Loucy (cell line): ENCODE results near the gene KIF18B.

Source experiments
- H2AFZ ChIP-seq: fragments of 200-600 bp; sonication (generic); 2 replicates; pipeline ENCODE4 v1.6.0; 2016; ENCODE audit warnings: antibody characterized with exemption, mild to moderate bottlenecking, low read length, moderate library complexity
- H3F3A ChIP-seq: fragments of 200-600 bp; 2 replicates; pipeline ENCODE4 v1.6.0; 2016; ENCODE audit warnings: antibody characterized with exemption, low read depth, mild to moderate bottlenecking
- H3K27me3 ChIP-seq: fragments of 200-600 bp; sonication (generic); 2 replicates; pipeline ENCODE4 v1.6.1; 2014; ENCODE audit warnings: low read length, mild to moderate bottlenecking; ENCODE audit not compliant: insufficient read depth, poor library complexity, severe bottlenecking
- H3K36me3 ChIP-seq: fragments of 200-600 bp; sonication (generic); 2 replicates; pipeline ENCODE4 v1.6.1; 2016; ENCODE audit warnings: low read length; ENCODE audit not compliant: insufficient read depth
- H3K4me1 ChIP-seq: fragments of 200-600 bp; sonication (generic); 2 replicates; pipeline ENCODE4 v1.5.1; 2014; ENCODE audit warnings: low read length, mild to moderate bottlenecking; ENCODE audit not compliant: insufficient read depth, poor library complexity, severe bottlenecking
- H3K4me2 ChIP-seq: fragments of 200-600 bp; sonication (generic); 2 replicates; pipeline ENCODE4 v1.6.0; 2014; ENCODE audit warnings: antibody characterized with exemption, low read length, low read depth, mild to moderate bottlenecking; ENCODE audit not compliant: poor library complexity, severe bottlenecking
- H3K4me3 ChIP-seq: fragments of 200-600 bp; sonication (generic); 2 replicates; pipeline ENCODE4 v1.5.1; 2014; ENCODE audit warnings: low read length, mild to moderate bottlenecking, mixed read lengths; ENCODE audit not compliant: poor library complexity, severe bottlenecking
- H3K79me2 ChIP-seq: fragments of 200-600 bp; sonication (generic); 2 replicates; pipeline ENCODE4 v1.6.1; 2014; ENCODE audit warnings: low read length; ENCODE audit not compliant: insufficient read depth
- H3K9ac ChIP-seq: fragments of 200-600 bp; sonication (generic); 2 replicates; pipeline ENCODE4 v1.6.0; 2014; ENCODE audit warnings: mild to moderate bottlenecking, low read depth, low read length, moderate library complexity; ENCODE audit not compliant: poor library complexity, severe bottlenecking
- H3K9me2 ChIP-seq: fragments of 200-600 bp; sonication (generic); replicated peaks from 2 replicates; pipeline ENCODE4 v1.6.1; 2016; ENCODE audit warnings: low read depth, low read length, mixed read lengths
- H3K9me3 ChIP-seq: fragments of 200-600 bp; sonication (generic); 2 replicates; pipeline ENCODE4 v1.6.1; 2014; ENCODE audit warnings: mild to moderate bottlenecking, antibody characterized with exemption, low read length, low read depth; ENCODE audit not compliant: insufficient read depth
- H4K20me1 ChIP-seq: fragments of 200-600 bp; sonication (generic); 2 replicates; pipeline ENCODE4 v1.6.0; 2014; ENCODE audit warnings: antibody characterized with exemption, low read length, mild to moderate bottlenecking; ENCODE audit not compliant: insufficient read depth, poor library complexity, severe bottlenecking
- EZH2phosphoT487 ChIP-seq: fragments of 200-600 bp; IDR thresholded peaks from 2 replicates; pipeline ENCODE4 v1.6.1; 2018; ENCODE audit warnings: antibody characterized with exemption, mild to moderate bottlenecking, moderate library complexity, borderline replicate concordance
- TF ChIP-seq, protein P1 (sequence below): fragments of 200-600 bp; sonication (generic); conservative IDR thresholded peaks from 2 replicates; pipeline ENCODE4 v1.5.1; 2014; ENCODE audit warnings: mild to moderate bottlenecking, antibody characterized with exemption, low read length

KIF18B gene

DNA sequence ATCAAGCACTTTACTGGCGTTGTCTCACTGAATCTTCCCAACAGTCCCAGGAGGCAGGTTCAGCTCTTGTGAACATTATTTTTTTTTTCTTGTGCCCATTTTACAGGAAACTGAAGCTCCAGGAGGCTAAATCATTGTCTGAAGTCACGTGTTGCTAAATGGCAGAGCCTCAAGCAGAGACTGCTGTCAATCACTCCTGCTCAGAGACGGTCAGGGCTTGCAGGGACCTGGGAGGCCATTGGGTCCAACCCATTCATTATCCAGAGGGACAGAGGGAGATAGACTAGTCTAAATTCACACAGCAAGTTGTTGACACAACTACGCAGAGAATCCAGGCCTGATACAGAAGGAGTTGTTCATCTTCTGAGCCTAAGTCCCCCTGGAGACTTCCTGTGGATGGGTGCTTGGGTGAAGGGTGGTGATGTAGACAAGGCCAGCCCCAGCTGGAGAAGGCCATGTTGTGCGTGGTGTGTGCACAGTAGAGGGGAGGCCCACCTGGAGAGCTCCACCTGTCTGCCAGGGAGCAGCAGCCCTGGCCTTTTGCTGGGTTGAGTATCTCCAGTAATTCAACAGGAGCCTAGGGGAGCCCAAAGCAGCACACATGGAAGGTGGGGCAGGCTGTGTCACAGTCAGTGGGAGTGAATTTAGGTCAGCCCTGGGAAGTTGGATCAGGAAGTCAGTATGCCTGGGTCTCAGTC lies 44.8 kb upstream of the KIF18B start:
- Histone ChIP-seq H3K36me3 (no peaks in the 10 kb centered on the region), H3K4me3 (no peak overlapping the region), H2AFZ (no peak overlapping the region), H3K9ac (no peak overlapping the region), H3F3A (no peaks in the 10 kb centered on the region), H3K27me3 (no peaks in the 10 kb centered on the region), H3K4me2 (no peak overlapping the region), H3K4me1 (no peaks in the 10 kb centered on the region), H3K9me3 (no peaks in the 10 kb centered on the region), H3K79me2 (no peaks in the 10 kb centered on the region), H4K20me1 (no peaks in the 10 kb centered on the region), H3K9me2 (no peaks in the 10 kb centered on the region)
- TF ChIP-seq, protein P1, sequence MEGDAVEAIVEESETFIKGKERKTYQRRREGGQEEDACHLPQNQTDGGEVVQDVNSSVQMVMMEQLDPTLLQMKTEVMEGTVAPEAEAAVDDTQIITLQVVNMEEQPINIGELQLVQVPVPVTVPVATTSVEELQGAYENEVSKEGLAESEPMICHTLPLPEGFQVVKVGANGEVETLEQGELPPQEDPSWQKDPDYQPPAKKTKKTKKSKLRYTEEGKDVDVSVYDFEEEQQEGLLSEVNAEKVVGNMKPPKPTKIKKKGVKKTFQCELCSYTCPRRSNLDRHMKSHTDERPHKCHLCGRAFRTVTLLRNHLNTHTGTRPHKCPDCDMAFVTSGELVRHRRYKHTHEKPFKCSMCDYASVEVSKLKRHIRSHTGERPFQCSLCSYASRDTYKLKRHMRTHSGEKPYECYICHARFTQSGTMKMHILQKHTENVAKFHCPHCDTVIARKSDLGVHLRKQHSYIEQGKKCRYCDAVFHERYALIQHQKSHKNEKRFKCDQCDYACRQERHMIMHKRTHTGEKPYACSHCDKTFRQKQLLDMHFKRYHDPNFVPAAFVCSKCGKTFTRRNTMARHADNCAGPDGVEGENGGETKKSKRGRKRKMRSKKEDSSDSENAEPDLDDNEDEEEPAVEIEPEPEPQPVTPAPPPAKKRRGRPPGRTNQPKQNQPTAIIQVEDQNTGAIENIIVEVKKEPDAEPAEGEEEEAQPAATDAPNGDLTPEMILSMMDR, result no peak
- TF ChIP-seq EZH2phosphoT487, result no peak

- no peaks in the 10 kb centered on the region for H3F3A ChIP-seq
- no peak overlapping the region for H3K4me2 ChIP-seq
- H3K9me3 ChIP-seq, result no peaks in the 10 kb centered on the region
- H3K9me2 ChIP-seq, result no peaks in the 10 kb centered on the region
- no peaks in the 10 kb centered on the region for H3K79me2 ChIP-seq
- TF ChIP-seq, protein P1, result no peak
- no peak for TF ChIP-seq EZH2phosphoT487
- no peaks in the 10 kb centered on the region for H3K36me3 ChIP-seq
- H3K4me1 ChIP-seq, result no peaks in the 10 kb centered on the region
- no peak overlapping the region for H3K9ac ChIP-seq
- H2AFZ ChIP-seq, result no peak overlapping the region
- no peak overlapping the region for H3K4me3 ChIP-seq
- H3K27me3 ChIP-seq, result no peaks in the 10 kb centered on the region
- no peaks in the 10 kb centered on the region for H4K20me1 ChIP-seq
Measured at GRCh38 chr17:44990994-44991393, 43.4 kb upstream of the KIF18B start.

- H4K20me1 ChIP-seq, result no peaks in the 10 kb centered on the region
- H3K79me2 ChIP-seq, result no peaks in the 10 kb centered on the region
- H3K4me3 ChIP-seq, result no peak overlapping the region
- H3K9ac ChIP-seq, result no peak overlapping the region
- no peak for TF ChIP-seq EZH2phosphoT487
- TF ChIP-seq, protein P1, result no peak
- no peak overlapping the region for H2AFZ ChIP-seq
- H3K4me1 ChIP-seq, result no peaks in the 10 kb centered on the region
- H3K36me3 ChIP-seq, result no peaks in the 10 kb centered on the region
- H3F3A ChIP-seq, result no peaks in the 10 kb centered on the region
- no peak overlapping the region for H3K4me2 ChIP-seq
- no peaks in the 10 kb centered on the region for H3K9me2 ChIP-seq
- no peaks in the 10 kb centered on the region for H3K9me3 ChIP-seq
- no peaks in the 10 kb centered on the region for H3K27me3 ChIP-seq
Measured at GRCh38 chr17:44989552-44990138, 42.1 kb upstream of the KIF18B start.
